Endothelial cell of umbilical vein (primary cell): ENCODE results near the gene PAK4.

Experiments
- GATA2 ChIP-seq: IDR thresholded peaks from 2 replicates; pipeline ENCODE4 v1.7.0; 2011; ENCODE audit warnings: low read depth, mild to moderate bottlenecking, moderate library complexity, mixed read lengths, low read length; ENCODE audit not compliant: insufficient read length, insufficient read depth
- JUN ChIP-seq: IDR thresholded peaks from 2 replicates; pipeline ENCODE4 v1.6.1; 2011; ENCODE audit warnings: borderline replicate concordance, low read depth; ENCODE audit not compliant: insufficient read length, insufficient read depth
- MYC ChIP-seq: IDR thresholded peaks from one replicate; pipeline ENCODE4 v1.6.1; 2011; ENCODE audit warnings: mild to moderate bottlenecking, low read depth, low read length
- POLR2A ChIP-seq: IDR thresholded peaks from 2 replicates; pipeline ENCODE4 v1.6.1; 2012; ENCODE audit warnings: low read depth, mild to moderate bottlenecking, control low read depth, low read length
- POLR2AphosphoS5 ChIP-seq: IDR thresholded peaks from 2 replicates; pipeline ENCODE4 v1.6.1; 2012; ENCODE audit warnings: low read depth, mild to moderate bottlenecking, control low read depth, low read length, moderate library complexity; ENCODE audit not compliant: insufficient read depth
- TF ChIP-seq, protein P1 (sequence below), 2 donors: IDR thresholded peaks; 1 replicate in 1 of 2; 2 replicates in 1 of 2; pipeline ENCODE4 v1.5.1; 2011; ENCODE audit warnings: low read length in 2 of 2, mild to moderate bottlenecking in 2 of 2, moderate library complexity in 2 of 2, control low read depth in 1 of 2, inconsistent platforms in 1 of 2, low read depth in 1 of 2; ENCODE audit not compliant: insufficient read depth in 1 of 2; ENCODE audit errors: extremely low read depth in 1 of 2

DNA sequence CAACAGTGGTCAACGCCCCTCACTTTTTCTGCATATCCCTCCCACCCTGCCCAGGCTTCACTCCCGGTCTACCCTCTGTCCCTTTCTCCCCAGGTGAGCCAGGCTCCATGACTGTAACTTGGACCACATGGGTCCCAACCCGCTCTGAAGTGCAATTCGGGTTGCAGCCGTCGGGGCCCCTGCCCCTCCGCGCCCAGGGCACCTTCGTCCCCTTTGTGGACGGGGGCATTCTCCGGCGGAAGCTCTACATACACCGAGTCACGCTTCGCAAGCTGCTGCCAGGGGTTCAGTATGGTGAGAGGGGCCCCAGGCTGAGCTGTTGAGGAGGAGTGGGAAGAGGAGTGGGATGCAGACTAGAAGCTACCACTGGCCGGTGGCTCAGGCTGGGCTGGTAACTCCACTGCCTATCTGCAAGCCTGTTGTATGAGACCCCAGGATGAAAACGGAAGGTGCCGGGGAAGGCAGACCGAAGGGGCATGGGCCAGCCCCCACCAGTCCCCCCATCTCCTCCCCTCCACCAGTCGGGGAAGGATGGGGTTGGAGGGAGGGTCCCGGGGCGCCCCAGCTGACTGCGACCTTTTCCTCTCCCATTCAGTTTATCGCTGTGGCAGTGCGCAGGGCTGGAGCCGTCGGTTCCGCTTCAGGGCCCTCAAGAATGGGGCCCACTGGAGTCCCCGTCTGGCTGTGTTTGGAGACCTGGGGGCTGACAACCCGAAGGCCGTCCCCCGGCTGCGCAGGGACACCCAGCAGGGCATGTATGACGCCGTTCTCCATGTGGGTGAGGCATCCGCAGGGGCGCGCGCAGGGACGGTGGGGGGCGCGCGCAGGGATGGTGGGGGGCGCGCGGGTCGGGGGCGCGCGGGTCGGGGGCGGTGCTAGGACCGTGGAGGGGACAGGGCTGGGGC is 27.0 kb upstream of the PAK4 start:
- TF ChIP-seq, protein P1, sequence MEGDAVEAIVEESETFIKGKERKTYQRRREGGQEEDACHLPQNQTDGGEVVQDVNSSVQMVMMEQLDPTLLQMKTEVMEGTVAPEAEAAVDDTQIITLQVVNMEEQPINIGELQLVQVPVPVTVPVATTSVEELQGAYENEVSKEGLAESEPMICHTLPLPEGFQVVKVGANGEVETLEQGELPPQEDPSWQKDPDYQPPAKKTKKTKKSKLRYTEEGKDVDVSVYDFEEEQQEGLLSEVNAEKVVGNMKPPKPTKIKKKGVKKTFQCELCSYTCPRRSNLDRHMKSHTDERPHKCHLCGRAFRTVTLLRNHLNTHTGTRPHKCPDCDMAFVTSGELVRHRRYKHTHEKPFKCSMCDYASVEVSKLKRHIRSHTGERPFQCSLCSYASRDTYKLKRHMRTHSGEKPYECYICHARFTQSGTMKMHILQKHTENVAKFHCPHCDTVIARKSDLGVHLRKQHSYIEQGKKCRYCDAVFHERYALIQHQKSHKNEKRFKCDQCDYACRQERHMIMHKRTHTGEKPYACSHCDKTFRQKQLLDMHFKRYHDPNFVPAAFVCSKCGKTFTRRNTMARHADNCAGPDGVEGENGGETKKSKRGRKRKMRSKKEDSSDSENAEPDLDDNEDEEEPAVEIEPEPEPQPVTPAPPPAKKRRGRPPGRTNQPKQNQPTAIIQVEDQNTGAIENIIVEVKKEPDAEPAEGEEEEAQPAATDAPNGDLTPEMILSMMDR (IDR thresholded peaks at IDR 0.05; ENCODE audit: extremely low read depth in 1 of 2, insufficient read depth in 1 of 2, low read depth in 1 of 2, low read length in 2 of 2) = no peak
- TF ChIP-seq POLR2A (no peak), GATA2 (no peak), JUN (no peak), POLR2AphosphoS5 (no peak), MYC (no peak)
